NCI-H526 treated with DMSO at 0.1 percent for 48 hours (cell line): ENCODE results near the gene NCLN.
"Not testable (repeated sequence)": the region's sequence is repeated elsewhere in the genome, so short reads cannot be mapped to it uniquely, and the experiment has no call there.

Experiments
- DNase-seq: peaks from one replicate; lab custom pipeline; 2025; lab: John Stamatoyannopoulos, UW

NCLN gene, protein sequence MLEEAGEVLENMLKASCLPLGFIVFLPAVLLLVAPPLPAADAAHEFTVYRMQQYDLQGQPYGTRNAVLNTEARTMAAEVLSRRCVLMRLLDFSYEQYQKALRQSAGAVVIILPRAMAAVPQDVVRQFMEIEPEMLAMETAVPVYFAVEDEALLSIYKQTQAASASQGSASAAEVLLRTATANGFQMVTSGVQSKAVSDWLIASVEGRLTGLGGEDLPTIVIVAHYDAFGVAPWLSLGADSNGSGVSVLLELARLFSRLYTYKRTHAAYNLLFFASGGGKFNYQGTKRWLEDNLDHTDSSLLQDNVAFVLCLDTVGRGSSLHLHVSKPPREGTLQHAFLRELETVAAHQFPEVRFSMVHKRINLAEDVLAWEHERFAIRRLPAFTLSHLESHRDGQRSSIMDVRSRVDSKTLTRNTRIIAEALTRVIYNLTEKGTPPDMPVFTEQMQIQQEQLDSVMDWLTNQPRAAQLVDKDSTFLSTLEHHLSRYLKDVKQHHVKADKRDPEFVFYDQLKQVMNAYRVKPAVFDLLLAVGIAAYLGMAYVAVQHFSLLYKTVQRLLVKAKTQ

DNA sequence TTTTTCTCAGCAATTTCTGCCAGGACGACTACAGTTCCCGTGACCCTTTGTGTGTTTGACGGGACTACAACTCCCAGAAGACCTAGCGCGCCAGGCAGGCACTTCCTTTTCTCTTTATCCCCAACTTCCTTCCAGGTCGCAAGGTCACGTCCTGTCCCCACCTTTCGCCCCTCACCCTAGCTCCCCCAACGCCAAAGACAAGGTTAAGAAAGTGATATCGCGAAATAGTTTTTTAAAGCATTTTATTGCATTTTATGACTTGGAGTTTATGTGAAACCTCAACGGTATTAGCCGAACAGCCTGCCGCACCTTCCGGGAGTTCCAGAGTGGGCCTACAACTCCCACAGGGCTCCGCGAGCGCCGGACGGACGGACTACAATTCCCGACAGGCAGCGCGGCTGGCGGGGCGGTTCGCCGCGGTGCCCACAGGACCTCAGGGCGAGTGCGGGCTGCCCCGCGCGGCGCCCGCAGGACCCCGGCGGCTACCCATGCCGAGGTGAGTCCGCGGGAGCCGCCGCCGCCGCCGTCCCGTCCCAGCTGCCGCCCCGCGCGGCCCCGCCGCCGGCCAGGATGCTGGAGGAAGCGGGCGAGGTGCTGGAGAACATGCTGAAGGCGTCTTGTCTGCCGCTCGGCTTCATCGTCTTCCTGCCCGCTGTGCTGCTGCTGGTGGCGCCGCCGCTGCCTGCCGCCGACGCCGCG lies at the start of gene NCLN:
NCLN (plus strand) TSS at position 470 of the 699 bp plus-strand sequence; CDS start at position 571, 101 bp downstream.
- peak; percentile 94 for DNase-seq

DNA sequence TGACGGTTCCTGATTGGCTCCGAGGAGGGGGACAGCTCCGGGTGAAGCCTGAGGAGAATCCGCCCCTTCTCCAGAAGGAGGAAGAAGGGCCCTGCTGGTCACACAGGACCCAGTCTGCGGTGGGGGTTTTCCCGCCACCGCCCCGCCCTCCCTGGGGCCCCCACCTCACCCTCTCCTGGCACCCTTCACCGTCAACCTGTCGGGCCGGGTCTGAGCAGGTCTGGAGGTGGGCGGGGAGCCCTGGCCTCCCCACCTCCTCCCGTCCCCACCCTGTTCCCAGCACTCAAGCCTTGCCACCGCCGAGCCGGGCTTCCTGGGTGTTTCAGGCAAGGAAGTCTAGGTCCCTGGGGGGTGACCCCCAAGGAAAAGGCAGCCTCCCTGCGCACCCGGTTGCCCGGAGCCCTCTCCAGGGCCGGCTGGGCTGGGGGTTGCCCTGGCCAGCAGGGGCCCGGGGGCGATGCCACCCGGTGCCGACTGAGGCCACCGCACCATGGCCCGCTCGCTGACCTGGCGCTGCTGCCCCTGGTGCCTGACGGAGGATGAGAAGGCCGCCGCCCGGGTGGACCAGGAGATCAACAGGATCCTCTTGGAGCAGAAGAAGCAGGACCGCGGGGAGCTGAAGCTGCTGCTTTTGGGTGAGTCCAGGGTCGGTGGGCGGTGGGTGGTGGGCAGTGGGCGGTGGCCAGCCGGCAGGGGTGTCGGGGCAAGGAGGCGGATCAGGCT lies 49.6 kb upstream of the NCLN start, which contains the start of gene GNA15:
GNA15 (plus strand) TSS at position 73 of the 723 bp plus-strand sequence; CDS start at position 491, 418 bp downstream.
- no peak for DNase-seq

DNA sequence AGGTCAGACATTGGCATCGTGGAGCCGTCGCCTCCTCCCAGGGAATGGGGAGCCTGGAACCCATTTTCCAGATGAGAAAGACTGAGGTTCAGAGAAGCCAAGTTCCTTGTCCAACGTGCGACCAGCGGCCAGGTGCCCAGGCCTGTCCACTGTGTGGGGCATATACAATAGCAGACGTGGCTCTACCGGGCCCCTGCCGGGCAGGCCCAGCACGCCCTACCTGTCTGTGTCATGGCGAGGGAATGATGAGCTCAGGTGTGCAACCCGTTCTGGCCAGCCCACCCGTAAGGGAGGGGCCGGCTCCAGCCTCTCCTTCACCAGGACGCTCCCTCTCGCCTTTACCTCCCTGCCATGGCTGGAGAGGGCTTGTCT lies 49.1 kb upstream of the NCLN start:
- DNase-seq: no peak

DNA sequence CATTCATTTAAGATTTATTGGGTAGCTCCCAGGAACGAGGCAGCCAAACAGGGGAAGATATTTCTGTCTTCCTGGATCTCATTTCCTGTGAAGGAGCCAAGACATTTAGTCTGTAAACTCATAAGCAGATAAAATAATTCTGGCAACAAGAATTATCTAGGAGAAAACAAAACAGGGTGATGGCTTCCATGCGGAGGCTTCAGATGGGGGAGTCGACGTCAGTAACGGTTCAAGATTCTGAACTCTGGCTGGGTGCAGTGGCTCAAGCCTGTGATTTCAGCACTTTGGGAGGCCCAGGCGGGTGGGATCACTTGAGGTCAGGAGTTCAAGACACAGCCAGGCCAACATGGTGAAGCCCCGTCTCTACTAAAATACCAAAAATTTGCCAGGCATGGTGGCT lies 48.6 kb upstream of the NCLN start:
- DNase-seq: no peak

DNA sequence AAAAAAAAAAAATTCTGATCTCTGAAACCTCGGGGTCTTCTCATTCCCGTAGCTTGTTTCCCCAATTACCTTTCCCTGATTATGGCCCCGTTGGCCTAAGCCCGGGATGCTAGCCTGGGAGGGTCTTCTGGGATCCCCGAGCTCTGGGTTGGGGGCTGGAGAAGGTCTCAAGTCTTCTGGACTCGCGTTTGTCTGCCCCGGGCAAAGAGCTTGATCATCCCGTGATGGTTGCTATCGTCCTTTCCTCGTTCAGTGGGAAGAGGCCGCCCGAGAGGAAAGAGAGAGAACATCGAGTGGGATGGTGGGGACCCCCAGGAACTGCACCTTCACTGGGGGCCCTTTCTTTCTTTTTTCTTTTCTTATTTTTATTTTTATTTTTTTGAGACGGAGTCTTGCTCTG lies 47.5 kb upstream of the NCLN start:
- DNase-seq: no peak

DNA sequence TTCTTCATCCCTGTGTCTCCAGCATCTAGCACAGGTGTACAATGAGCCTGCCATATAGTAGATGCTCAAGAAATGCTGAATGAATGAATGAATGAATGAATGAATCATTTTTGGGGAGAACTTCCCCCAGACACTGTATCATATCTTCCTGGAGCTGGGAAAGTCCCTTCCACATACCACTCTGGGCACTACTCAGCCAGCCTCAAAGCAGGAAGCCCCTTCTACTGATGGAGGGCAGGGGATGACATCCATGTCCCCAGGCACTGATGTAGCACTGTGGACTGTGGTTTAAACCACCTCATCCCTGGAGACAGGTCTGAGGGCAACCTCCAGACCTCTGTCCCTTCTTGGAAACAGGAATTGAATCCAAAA lies 45.1 kb upstream of the NCLN start:
- DNase-seq: no peak

DNA sequence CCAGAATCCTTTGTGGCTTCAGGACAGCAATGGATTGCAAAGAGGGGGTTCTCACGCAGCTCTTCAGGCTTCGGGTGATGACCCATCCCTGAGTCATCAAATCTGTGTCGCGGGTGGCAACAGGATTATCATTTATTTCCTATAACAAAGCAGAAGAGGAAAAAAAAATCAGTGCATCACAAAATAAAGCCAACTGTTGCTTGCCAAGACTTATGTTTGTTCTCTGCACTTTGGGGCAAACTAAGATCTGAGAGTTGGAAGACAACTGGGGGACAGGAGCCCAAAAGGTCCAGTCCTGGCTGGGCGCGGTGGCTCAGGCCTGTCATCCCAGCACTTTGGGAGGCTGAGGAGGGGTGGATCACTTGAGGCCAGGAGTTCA lies 43.4 kb upstream of the NCLN start:
- DNase-seq: no peak

DNA sequence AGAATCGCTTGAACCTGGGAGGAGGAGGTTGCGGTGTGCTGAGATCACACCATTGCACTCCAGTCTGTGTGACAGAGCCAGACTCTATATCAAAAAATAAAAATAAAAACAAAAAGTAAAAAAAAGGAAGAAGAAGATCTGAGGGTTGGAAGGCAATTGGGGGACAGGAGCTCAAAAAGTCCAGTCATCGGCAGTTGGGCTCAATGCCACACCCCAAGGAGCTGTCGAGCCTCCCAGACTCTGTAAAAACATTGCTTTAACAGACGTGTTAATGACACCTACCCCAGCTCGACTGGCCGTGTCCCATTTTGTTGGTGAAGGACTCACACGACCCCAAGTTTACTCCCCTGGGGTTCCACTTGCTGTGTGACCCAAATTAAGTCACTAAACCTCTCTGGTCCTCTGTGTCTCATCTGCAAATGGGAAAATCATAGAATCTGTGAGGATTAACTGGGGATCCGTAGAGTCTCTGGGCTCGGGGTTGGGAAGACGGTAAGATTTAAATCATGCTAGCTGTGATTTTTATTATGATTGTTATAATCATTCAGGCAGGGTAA lies 42.9 kb upstream of the NCLN start:
- no peak for DNase-seq

DNA sequence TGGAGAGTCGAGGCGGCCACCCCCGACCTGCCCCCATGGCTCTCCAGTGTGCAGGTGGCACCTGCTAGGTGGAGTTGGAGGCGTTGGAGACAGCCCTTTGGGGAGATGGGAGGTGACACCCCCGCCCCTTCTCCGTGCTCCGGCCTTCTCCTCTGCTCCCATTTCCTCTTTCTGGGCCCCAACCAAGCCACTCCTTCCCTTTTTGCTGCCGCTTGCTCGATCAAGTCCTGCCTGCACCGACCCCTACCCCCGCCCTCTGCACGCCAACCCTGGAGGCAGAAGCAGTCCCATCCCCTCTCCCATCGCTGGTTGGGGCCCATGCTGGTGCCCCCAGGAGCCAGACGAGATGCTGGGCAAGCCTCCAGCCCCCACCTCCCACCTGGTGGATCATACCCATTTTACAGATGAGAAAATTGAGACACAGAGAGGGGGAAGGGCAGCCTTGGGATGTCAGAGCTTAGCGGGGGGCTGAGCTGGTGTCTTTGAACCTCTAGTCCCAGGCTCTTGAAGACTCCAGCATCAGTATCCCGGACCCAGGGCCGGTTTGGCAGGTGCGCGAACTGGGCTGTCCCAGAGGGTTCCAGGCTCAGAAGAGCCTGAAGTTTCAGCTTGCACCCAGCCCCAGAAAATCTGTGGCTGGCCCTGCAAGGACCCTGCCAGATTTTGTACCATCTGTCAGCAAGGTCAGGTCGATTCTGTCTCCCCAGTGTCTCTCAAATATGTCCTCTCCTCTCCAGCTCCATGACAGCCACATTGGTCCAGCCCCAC lies 39.6 kb upstream of the NCLN start:
- no peak for DNase-seq

DNA sequence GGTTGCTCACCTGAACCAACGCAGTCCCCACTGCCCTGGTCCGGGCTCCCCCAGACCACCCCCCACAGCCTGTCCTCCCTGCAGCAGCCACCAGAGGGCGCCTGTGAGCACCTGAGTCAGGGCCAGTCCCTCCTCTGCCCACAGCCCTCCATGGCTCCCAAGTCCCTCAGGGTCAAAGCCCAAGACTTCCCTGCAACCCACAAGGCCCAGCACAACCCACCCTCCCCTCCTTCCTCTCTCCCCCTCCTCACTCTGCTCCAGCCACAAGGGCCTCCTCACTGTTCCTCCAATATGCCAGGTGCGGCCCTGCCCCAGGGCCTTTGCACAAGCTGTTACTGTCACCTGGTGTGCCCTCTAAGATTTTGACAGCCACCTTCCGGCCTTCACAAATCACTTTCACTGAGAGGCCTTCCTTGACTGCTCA lies 39.0 kb upstream of the NCLN start:
- no peak for DNase-seq

DNA sequence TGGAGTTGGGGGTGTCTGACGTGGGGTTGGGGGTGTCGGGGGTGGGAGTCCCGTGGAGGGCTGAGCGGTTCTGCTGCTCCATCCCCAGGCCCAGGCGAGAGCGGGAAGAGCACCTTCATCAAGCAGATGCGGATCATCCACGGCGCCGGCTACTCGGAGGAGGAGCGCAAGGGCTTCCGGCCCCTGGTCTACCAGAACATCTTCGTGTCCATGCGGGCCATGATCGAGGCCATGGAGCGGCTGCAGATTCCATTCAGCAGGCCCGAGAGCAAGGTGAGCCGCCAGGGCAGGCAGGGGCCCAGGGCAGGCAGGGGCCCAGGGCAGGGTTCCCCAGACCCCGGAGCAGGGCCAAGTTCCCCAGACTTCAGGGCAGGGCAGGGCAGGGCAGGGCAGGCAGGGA lies 37.2 kb upstream of the NCLN start:
- DNase-seq: no peak

DNA sequence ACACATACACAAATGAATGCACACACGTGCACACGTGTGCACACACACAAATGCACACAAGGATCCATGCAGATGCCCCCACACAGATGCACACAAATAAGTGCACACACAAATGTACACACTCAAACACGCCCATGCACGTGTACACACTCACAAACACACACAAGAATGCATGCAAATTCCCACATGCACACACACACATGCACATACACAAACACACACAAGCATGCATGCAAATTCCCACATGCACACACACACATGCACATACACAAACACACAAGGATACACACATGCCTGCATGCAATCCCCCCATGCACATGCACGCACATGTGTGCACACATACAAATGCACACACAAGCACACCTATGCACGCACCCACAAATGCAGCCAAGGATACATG lies 36.6 kb upstream of the NCLN start:
- no peak for DNase-seq

DNA sequence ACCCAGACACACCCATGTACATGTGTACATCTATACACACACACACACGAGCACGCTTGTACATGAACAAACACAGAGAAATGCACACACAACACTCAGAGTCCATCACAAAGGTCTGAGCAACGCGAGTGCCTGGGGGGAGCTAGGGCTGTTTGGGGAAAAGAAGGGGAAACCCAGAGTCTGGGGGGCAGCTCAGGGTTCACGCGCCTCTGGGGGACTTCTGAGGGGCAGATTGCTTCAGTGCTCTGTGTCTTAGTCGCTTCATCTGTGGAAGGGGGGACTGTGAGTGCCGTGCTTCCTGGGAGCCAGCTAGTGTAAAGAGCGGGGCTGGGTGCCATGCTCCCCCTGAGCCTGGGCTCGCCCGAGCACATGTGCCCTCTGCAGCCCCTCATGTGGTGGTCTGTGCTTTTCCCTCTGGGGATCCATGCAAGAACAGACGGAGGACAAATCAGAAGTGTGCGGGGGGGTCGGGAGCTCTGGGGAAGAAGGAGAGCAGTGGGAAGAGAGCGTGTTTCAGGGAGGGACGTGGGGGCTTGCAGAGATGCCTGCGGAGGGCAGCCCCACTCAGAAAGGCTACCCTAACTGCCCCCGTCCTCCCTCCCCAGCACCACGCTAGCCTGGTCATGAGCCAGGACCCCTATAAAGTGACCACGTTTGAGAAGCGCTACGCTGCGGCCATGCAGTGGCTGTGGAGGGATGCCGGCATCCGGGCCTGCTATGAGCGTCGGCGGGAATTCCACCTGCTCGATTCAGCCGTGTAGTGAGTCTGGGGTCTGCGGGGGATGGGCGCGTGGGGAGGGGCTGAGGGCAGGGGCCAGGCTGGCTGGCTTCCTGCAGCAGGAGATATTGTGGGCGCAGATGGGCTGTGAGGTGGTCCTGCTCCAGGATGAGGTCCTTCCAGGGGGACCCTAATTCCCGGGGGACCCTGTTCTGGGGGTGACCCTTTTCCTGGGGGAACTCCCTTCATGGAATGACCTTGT lies 35.9 kb upstream of the NCLN start:
- DNase-seq: no peak

DNA sequence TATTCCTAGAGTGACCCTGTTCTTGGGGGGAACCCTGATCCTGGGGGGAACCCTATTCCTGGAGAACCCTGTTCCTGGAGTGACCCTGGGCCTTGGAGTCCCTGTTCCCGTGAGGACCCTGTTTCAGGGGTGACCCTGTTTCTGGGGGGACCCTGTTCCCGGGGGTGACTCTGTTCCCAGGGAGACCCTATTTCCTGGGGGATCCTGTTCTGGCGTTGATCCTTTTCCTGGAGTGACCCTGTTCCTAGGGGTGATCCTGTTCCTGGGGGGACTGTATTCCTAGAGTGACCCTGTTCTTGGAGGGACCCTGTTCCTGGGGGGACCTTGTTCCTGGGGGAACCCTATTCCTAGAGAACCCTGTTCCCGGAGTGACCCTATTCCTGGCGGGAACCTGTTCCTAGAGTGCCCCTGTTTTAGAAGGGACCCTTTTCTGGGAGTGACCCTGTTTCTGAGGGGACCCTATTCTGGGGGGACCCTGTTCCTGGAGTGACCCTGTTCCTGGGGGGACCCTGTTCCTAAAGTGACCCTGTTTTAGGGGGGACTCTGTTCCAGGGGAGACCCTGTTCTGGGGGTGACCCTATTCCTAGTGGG lies 34.9 kb upstream of the NCLN start:
- no peak for DNase-seq

DNA sequence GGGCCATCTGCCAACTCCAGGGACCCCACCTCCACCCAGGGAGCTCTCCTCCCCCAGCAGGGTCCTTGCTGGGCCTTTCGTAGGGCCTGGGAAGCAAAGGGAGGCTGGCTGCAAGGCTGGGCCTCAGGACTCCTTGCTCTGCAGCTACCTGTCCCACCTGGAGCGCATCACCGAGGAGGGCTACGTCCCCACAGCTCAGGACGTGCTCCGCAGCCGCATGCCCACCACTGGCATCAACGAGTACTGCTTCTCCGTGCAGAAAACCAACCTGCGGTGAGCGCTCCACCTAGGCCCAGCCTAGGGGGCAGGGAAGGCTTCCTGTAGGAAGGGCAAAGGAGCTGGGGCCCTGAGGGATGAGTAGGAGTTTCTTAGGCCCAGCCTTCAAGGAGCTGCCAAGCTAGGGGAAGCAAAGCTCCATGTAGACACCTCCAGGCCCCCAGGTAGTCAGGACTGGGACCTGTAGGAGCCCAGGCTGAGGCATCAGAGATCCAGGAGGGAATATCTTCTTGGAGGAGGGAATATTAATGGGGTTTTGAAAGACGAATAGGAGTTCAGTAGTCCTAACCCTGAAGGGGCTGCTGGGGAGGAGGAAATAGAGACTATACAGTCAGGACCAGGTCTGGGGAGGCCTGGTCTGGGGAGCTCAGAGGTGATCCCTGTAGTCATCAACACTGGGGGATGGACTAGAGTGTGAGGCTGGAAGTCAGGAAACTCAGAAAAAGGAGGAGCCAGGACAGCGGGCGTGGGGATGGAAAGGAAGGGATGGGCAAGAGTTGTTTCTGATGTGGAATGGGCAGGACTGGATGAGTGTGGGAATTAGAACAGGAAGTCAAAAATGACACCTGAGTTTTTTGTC lies 33.9 kb upstream of the NCLN start:
- no peak for DNase-seq

DNA sequence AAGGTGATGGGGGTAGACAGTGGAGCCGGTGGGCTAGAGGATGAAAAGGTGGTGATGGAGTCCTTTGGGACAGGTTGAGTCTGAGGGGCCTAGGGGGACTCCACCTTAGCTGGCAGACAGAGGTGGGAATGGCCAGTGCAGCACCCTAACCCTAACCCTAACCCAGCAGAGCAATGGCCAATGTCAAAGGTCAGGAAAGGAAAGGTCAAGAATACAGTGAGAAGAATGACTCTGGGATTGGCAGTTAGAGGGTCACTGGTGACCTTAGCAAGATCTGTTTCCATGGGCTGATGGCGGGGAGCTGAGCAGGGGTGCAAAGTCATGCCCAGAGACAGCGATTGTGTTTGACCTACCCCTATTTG lies 33.3 kb upstream of the NCLN start:
- DNase-seq: no peak

DNA sequence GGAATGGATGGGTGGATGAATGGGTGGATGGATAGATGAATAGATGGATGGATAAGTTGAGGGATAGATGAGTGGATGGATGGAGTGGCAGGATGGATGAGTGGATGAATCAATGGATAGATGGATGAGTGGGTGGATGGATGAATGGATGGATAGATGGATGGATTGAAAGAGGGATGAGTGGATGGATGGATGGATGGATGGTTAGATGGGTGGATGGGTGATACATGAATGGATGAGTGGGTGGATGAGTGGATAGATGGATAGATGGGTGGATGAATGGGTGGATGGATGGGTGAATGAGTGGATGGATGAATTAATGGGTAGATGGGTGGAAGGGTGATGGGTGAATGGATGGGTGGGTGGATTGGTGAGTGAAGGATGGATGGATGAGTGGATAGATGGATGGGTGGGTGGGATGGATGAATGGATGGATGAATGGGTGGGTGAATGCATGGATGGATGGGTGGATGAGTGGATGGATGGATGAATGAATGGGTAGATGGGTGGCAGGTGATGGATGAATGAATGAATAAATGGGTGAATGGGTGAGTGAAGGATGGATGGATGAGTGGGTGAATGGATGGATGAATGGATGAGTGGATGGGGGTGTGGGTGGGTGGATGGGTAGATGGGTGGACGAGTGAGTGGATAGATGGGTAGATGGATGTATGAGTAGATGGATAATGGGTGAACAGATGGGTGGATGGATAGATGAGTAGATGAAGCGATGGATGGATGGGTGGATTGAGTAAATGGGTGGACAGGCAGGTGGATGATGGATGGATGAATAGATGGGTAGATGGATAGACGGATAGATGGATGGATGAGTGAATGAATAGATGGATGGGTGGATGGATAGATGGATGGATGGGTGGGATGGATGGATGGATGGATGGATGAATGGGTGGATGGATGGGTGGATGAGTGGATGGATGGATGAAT lies 32.2 kb upstream of the NCLN start:
- DNase-seq: no peak

DNA sequence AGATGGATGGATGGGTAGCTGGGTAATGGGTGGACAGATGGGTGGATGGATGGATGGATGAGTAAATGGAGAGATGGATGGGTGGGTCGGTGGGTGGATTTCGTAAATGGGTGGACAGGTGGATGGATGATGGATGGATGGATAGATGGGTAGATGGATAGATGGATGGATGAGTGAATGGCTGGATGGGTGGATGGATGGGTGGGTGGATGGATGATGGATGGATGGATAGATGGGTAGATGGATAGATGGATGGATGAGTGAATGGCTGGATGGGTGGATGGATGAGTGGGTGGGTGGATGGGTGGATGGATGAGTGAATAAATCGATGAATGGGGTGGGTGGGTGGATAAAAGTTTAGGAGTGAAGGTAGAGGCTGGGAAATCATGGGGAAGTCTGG lies 31.3 kb upstream of the NCLN start:
- DNase-seq: not testable (repeated sequence)
